Esophagus squamous epithelium (tissue), 4 donors: ENCODE data around the gene PTDSS2.

Experiments
- CTCF ChIP-seq, 6 experiments: fragments of 450-650 bp in 4 of 6; fragments of 200-600 bp in 2 of 6; sonication (generic) in 2 of 6; IDR thresholded peaks; one replicate each; pipeline ENCODE4 v1.5.1; 2016 to 2019; ENCODE audit warnings: antibody characterized with exemption in 6 of 6, mild to moderate bottlenecking in 4 of 6, moderate library complexity in 4 of 6
- POLR2A ChIP-seq, 4 donors: fragments of 450-650 bp; IDR thresholded peaks; one replicate each; pipeline ENCODE4 v1.6.1; 2017; ENCODE audit warnings: antibody characterized with exemption in 4 of 4, mild to moderate bottlenecking in 4 of 4, moderate library complexity in 3 of 4

DNA sequence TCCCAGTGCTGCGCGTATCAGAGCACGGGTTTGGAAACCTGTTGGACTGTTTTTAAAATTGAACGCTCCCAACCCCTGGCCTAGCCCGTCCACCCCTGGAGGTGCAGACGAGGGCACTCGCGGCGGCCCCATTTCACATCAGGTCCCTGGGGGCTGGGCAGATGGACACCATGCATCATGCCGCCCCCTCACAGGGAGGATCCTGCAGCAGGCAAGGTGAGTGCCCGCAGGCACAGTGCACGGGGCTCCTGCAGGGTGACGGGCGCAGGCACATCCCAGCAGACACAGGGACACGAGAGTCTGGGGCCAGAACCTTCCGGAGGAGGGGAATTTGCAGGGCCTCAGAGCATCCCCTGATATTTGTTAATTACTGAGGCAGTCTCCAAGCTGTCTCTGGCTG is 15.6 kb upstream of the PTDSS2 start:
- TF ChIP-seq CTCF (IDR thresholded peaks at IDR 0.05): no peak
- no peak for TF ChIP-seq POLR2A (IDR thresholded peaks at IDR 0.05)
